HG02798 (cell line): Measurements from ENCODE around the gene ATIC.
"Not testable (repeated sequence)": the region's sequence is repeated elsewhere in the genome, so short reads cannot be mapped to it uniquely, and the experiment has no call there.

Experiments
- ATAC-seq: cut with Tn5 transposase; IDR thresholded peaks from one replicate; pipeline ENCODE4 v1.9.1; 2021; ENCODE audit warnings: mild to moderate bottlenecking; ENCODE audit not compliant: unreplicated experiment, poor library complexity

ATIC gene

GRCh38 chr2:215359576-215359922 is 47.7 kb downstream of the ATIC start:
- ATAC-seq, result no peak

- not testable (repeated sequence) for ATAC-seq
Measured at GRCh38 chr2:215360059-215360458, 48.2 kb downstream of the ATIC start.

DNA sequence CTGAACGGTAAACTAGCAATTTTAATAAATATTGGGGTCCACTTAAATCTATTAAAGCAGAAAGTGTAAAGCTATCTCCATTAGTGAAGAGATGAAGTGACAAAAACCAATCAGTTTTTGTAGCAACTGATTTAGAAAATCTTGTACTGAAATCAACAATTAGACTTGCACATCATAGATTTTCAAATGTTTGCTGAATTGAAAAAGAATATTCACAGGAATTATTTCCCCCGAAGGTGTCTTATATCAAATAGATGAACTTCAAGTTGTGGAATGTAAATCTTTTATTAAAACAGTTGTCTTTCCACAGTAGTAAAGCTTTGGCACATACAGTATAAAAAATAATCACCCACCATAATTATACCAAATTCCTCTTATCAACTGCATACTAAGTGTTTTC is 48.7 kb downstream of the ATIC start:
- ATAC-seq, result no peak

DNA sequence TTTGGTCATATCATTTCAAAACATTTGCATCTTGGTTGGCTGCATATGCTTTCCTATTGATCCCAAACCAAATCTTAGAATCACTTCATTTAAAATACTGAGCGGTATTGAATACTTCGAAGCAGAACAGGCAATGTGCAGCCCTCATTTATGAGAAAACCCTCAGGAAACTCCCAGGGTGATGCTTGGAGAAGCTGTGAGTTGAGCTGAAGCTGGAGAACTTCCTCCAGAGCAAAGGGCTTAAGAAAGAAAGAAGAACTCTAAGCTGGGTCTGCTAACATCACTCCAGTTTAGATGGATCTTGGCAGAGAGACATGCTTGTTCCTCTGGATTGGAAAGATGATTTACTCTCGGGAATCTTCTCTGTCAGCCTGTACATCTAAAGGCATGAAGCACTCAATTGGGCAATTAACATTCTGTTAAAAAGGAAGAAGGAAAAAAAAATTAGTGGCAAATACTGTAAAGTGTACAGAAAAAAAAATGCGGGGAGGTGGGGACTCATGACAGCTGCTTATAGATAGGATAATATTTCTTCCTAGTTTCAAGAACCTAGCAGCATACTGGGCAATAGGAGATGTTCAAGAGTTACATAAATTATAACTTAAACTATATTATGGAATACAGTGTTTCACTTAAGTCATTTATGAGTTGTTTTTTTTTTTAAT is 49.5 kb downstream of the ATIC start:
- no peak for ATAC-seq

GRCh38 chr2:215361876-215362561 is 50.2 kb downstream of the ATIC start:
- ATAC-seq, result no peak

DNA sequence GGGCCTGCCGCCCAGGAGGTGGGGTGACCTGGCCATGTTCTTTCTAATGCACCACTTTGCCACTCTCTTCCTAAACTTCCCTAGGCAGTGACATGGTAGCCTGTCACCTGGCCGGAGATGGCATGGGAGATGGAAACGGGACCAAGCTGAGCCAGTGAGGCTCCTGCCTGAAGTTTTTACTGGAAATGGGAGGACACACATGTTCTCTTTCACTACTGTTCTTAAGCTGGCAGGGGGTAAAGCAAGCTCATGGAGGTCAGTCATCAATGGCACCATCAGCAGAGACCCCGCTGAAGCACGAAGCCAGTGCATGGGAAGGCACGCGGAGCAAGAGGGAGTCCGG is 50.7 kb downstream of the ATIC start:
- no peak for ATAC-seq

- ATAC-seq, result no peak
Measured at GRCh38 chr2:215363039-215363438, 51.2 kb downstream of the ATIC start.

DNA sequence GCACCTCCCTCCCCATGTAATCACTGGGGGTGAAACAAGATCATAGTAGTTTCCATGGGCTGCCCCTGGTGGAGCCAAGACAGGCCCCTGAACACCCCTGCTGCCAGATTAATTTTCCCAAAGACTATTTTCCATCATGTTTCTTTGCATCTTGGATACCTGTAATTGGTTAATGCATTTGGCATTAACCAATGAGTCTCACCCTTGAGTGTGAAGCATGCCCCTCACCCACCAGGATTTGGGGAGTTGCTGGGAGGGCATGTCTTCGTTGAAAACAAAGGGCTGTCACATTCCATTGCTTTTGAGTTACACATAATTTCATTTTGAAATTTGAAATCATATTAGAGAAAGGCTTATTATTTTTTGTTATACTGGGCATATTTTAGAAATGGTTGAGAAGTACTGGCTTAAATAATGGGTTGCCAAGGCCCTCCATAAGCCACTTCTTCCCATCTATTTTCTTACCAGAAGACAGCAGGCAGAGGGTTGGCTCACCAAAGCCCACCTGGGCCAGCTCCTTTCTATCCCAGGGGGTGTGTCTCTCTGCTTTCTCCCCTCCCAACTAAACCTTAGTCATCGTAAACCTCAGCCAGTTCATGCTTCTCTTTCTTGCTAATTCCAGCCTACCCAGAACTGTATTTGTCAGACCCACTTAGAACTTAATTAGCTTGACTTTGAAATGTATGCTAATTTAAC is 51.8 kb downstream of the ATIC start:
- ATAC-seq, result no peak

DNA sequence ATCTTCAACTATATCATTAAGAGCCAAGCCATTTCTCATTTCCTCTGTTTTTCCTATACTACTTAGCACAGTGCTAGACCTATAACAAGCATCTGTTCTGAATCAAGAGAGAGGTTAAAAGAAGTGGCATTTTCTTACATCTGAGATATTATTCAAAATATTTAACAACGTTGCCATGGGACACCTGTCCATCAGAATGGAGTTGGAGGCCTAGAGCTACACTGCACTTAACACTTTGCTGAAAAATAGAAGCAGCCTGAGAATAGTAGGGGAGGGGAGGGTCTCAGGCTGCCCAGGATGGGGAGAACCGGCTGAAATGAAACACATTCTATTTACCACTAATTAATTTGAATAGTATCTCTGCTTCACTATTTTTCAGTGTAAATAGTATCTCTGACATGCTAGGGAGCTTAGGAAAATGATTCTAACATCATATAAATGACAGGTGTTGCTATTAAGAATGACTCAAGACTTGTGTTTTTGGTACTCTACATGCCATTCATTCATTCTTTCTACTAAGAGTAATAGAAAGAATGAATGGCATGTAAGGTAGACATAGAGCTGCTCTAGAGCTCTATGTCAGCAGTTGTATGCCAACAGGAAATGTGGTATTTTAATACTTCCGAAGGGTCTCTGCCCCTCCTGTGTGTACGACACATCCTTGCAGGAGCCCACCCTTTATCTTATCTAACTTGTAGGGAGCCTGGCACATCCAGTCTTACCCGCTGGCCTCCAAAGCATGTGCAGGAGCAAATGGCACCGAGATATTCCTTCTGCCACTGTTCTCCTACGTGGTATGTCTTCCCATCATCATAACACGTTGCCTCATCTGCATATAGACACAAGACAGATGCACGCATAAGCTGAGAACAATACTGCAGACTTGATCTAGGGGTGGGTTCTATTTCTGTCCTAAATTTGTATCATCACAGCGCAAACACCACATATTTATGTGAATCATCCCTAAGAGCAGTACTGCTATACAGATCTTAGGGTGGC is 52.6 kb downstream of the ATIC start:
- no peak for ATAC-seq

DNA sequence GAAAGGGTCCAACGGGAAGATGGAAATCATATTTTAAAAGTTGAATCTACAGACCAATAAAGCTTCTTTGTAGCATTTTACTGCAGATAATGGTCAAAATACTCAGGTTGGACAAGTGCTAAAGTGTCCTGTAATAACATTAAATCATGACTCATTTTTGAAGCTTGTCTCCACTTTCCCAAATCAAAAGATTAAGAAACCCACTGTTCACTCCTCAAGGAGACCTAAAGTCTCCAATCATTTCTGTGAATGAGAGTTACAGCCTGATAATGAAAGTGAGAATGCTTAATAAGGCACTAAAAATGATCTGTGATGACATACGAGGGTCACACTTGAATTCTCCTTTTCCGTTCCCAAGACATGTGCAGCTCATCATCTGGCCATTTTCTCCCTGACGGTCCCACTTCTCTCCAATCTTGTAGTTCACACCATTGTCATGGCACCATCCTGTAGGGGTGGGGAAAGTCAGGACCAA is 53.4 kb downstream of the ATIC start:
- ATAC-seq, result peak; percentile 44

- ATAC-seq, result no peak
Measured at GRCh38 chr2:215366440-215367032, 54.7 kb downstream of the ATIC start.

DNA sequence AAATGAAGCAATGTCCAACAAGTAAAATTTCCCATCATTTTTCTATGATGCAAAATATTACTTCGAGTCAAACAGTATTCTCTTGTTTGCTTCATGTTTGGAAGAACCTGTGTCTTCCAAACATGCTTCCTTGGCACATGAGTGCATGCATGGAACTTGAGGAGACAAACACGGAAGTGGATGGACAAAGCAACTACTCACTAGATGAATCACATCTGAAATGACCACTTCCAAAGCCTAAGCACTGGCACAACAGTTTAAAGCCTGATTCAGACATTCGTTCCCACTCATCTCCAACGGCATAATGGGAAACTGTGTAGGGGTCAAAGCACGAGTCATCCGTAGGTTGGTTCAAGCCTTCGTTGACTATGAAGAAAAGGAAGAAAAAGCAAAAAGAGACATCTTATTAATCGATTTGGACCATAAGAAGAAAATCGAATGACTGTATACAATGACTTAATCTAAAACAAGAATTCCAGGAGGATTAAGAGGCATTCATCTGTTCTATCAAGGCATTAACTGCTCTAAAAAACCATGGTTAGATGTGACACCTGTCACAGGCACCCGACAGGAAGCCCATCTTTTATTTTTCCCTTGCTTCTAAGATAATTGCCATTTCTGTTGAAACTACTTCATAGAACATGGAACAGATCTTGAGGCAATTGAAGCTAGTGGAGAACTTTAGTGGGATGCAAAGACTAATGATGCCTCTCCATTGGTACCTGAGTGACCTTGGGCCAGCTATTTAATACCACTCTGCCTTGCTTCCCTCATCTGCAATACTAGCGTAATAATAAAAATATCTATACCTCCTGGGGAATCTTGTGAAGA is 56.0 kb downstream of the ATIC start:
- no peak for ATAC-seq

GRCh38 chr2:215368493-215368809 is 56.6 kb downstream of the ATIC start:
- no peak for ATAC-seq

DNA sequence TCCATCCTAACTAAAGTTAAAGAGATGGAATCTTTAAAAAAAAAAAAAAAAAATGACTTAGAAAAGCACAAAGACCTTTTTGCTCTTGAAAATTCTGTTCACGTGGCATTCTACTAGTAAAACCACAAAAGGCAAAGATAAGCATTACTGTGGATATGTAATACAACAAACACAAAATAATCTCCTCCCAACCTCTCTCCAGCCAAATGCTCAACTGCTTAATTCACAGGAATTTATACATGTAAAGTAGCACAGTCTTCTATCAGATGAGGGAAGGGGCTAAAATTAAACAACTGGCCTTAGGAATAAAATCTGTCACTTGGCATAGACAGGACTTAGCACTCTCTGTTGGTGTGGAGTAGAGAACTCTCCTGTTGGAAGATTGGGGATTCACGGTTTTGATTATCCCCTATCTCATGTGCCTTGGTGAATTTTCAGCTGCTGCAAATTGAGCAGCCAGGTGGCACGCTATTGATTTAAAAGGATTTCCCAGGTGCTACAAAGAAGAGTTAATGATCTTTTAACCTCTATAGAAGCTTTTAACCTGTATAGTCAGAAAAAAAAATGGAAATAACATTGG is 57.4 kb downstream of the ATIC start:
- no peak for ATAC-seq

DNA sequence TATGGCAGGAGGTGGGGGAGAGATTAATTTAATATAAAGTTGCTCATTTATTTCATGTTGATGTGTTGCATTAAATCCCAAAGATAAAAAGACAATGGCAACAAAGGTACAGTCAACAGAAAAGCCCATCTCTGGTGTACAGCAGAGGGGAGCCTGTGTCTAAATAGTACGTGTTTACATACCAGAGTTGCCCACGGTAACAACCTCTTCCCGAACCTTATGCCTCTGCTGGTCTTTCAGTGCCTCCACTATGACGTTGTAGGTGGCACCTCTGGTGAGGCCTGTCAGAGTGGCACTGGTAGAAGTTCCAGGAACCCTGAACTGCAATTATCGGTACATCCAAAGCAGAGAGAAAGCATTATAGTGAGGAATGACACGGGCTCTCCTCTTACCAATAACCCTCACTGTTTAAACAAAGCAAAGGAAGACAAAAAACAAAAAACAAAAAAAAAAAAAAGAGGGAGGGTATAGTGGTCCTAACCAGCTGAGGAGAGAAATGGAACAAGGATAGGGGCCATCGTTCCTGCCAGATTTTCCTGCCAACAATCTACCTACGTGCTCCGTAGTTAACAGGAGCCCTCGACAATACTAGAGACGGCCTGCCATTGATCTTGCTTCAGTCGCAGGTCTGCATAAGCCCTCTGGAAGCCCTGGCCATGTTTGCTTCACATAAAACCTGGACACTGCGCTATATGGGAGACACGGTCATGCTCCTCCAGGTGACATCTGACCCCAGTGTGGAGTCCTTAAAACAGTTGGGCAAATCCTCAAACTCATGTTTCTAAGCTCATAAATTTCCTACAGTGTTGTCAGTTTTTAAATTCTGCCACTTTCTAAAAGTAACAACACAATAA is 58.5 kb downstream of the ATIC start:
- ATAC-seq, result no peak

- no peak for ATAC-seq
Measured at GRCh38 chr2:215371915-215372897, 60.3 kb downstream of the ATIC start.
